Caco-2 (cell line): Measurements from ENCODE around the gene RXFP3. TPM values are rescaled to one million over a fixed set of nuclear protein-coding genes. Genes with fewer than 3 reads are reported as not detected.
"Not testable (repeated sequence)": the region's sequence is repeated elsewhere in the genome, so short reads cannot be mapped to it uniquely, and the experiment has no call there.

Experiments used
- BruUV-seq: library from RNA; stranded (reverse); fragments of 400-500 nt; replicated peaks from 2 replicates; lab custom pipeline; 2021; lab: Mats Ljungman, UMichigan
- CTCF ChIA-PET: fragments of 300-600 bp; sonication (Branson Sonifier 250); formaldehyde crosslinking; loops from one replicate; lab custom pipeline; 2022; ENCODE audit warnings: antibody characterized with exemption; lab: Charles Lee
- POLR2A ChIA-PET: fragments of 300-600 bp; sonication (Branson Sonifier 250); formaldehyde crosslinking; loops from one replicate; lab custom pipeline; 2022; ENCODE audit warnings: antibody characterized with exemption; lab: Charles Lee
- DNase-seq, 2 experiments: peaks; one replicate each; pipeline versions ENCODE4 v3.0.0 to v3.0.0-alpha.2; 2020 to 2022
- H3K27me3 ChIP-seq: replicated peaks from 2 replicates; pipeline ENCODE4 v1.6.0; 2011; ENCODE audit warnings: low read length; ENCODE audit not compliant: control insufficient read depth, insufficient read depth
- H3K36me3 ChIP-seq: 2 replicates; pipeline ENCODE4 v1.5.1; 2011; ENCODE audit warnings: low read length; ENCODE audit not compliant: control insufficient read depth, insufficient read depth
- H3K4me1 ChIP-seq: fragments of 250-450 bp; sonication (Bioruptor Pico); 2 replicates; pipeline ENCODE4 v1.5.1; 2020; ENCODE audit warnings: mild to moderate bottlenecking
- H3K4me3 ChIP-seq: 2 replicates; pipeline ENCODE4 v1.5.1; 2011; ENCODE audit warnings: low read depth, mild to moderate bottlenecking, control low read depth, low read length
- H3K9me3 ChIP-seq: fragments of 250-450 bp; sonication (Bioruptor Pico); 2 replicates; pipeline ENCODE4 v1.5.1; 2020; ENCODE audit warnings: mild to moderate bottlenecking, moderate library complexity
- H3K27ac Mint-ChIP-seq: one replicate; pipeline ENCODE4 v1.8.0; 2022; ENCODE audit warnings: mixed read lengths; ENCODE audit not compliant: unreplicated experiment
- H3K27me3 Mint-ChIP-seq: one replicate; pipeline ENCODE4 v1.8.0; 2022; ENCODE audit warnings: mixed read lengths; ENCODE audit not compliant: insufficient read depth, unreplicated experiment
- H3K36me3 Mint-ChIP-seq: one replicate; pipeline ENCODE4 v1.8.0; 2022; ENCODE audit warnings: mild to moderate bottlenecking, mixed read lengths; ENCODE audit not compliant: insufficient read depth, unreplicated experiment
- H3K4me1 Mint-ChIP-seq: one replicate; pipeline ENCODE4 v1.8.0; 2022; ENCODE audit warnings: low read depth, mixed read lengths; ENCODE audit not compliant: unreplicated experiment
- H3K4me3 Mint-ChIP-seq: one replicate; pipeline ENCODE4 v1.8.0; 2022; ENCODE audit warnings: mild to moderate bottlenecking, moderate library complexity, mixed read lengths; ENCODE audit not compliant: unreplicated experiment
- H3K9me3 Mint-ChIP-seq: one replicate; pipeline ENCODE4 v1.8.0; 2022; ENCODE audit warnings: mixed read lengths; ENCODE audit not compliant: unreplicated experiment
- intact Hi-C: fragments of 100-400 bp; cut with micrococcal nuclease; formaldehyde crosslinking; loops from one replicate; pipeline ENCODE4 v1.10.0; 2022; ENCODE audit not compliant: unreplicated experiment
- total RNA-seq: library from RNA; stranded (reverse); gene quantifications from 2 replicates; pipeline ENCODE4 v1.2.3, GENCODE V29; 2022
- TF ChIP-seq, protein P1 (sequence below), 2 experiments: fragments of 200-600 bp in 1 of 2; IDR thresholded peaks; 1 replicate in 1 of 2; 2 replicates in 1 of 2; pipeline versions ENCODE4 v1.5.1 to v1.8.0; 2011 to 2022; ENCODE audit warnings: antibody characterized with exemption in 1 of 2, control low read depth in 1 of 2, inconsistent platforms in 1 of 2, low read depth in 1 of 2, low read length in 1 of 2, mild to moderate bottlenecking in 1 of 2, moderate library complexity in 1 of 2; ENCODE audit not compliant: insufficient read depth in 1 of 2, severe bottlenecking in 1 of 2, unreplicated experiment in 1 of 2

Gene RXFP3
- total RNA-seq, 1 experiment from 2014 or later, result not detected

DNA sequence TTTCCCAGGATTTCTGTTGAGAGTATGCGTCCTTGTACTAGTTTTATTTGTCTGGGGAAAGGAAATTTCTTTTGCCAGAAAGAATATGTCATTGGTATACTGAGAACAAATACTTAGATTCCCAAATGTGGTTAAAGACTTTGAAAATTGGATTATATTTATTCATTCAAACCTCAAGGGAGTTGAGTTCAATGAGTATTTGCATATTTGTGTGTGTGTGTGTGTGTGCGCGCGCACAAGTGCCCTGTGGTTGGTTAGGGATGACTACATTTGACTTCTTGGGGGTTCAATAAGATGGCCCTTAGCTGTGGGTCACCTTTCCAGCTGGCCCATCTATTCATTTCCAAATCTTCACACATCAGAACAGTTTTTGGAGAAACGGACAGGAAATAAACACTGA lies 4.9 kb downstream of the RXFP3 start:
- H3K27me3 ChIP-seq, result no peaks in the 10 kb centered on the region
- BruUV-seq, result no TSS peak

DNA sequence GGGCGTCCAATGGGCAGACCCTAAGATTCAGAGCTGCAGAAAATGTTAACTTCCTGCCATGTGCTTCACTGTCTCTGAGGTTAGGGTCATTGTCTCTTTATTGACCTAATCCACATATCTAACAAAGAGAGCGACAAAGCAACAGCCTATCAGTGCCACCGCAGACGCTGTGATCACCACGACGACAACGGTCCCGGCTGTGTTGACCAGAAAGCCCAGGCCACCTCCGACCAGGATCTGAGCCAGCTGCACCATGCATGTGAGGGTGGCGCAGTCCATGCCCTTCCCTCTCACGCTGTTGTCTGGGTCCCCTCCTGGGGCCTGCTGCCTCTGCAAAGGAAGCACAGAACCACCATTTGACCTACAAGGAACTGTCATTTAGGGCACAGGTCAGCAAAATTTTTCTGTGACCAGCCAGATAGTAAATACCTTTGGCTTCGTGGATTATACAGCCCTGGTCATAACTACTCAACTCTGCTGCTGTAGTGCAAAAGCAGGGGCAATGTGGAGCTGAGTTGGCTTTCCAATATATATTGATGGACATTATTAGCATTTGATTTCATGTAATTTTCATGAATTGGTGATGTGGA lies 8.5 kb downstream of the RXFP3 start:
- no peak for DNase-seq
- H3K27ac Mint-ChIP-seq, result no peak overlapping the region
- intact Hi-C loops, result no loop called here
- H3K36me3 ChIP-seq, result no peaks in the 10 kb centered on the region
- H3K4me3 Mint-ChIP-seq, result no peak overlapping the region
- H3K4me3 ChIP-seq, result no peak overlapping the region
- H3K27me3 ChIP-seq, result no peaks in the 10 kb centered on the region
- H3K4me1 Mint-ChIP-seq, result no peaks in the 10 kb centered on the region
- CTCF ChIA-PET, result no interaction called here
- H3K9me3 ChIP-seq, result no peaks in the 10 kb centered on the region
- peaks cover 16% of the 10 kb centered on the region for H3K27me3 Mint-ChIP-seq
- BruUV-seq, result no TSS peak
- POLR2A ChIA-PET, result no interaction called here
- no peaks in the 10 kb centered on the region for H3K9me3 Mint-ChIP-seq
- TF ChIP-seq, protein P1, sequence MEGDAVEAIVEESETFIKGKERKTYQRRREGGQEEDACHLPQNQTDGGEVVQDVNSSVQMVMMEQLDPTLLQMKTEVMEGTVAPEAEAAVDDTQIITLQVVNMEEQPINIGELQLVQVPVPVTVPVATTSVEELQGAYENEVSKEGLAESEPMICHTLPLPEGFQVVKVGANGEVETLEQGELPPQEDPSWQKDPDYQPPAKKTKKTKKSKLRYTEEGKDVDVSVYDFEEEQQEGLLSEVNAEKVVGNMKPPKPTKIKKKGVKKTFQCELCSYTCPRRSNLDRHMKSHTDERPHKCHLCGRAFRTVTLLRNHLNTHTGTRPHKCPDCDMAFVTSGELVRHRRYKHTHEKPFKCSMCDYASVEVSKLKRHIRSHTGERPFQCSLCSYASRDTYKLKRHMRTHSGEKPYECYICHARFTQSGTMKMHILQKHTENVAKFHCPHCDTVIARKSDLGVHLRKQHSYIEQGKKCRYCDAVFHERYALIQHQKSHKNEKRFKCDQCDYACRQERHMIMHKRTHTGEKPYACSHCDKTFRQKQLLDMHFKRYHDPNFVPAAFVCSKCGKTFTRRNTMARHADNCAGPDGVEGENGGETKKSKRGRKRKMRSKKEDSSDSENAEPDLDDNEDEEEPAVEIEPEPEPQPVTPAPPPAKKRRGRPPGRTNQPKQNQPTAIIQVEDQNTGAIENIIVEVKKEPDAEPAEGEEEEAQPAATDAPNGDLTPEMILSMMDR (IDR thresholded peaks at IDR 0.05; ENCODE audit: insufficient read depth in 1 of 2, low read depth in 1 of 2, low read length in 1 of 2, severe bottlenecking in 1 of 2, unreplicated experiment in 1 of 2), result no peak
- H3K4me1 ChIP-seq, result no peaks in the 10 kb centered on the region
- no peaks in the 10 kb centered on the region for H3K36me3 Mint-ChIP-seq

More for the DNA sequence above, 4.9 kb downstream of the RXFP3 start:
- H3K27me3 Mint-ChIP-seq, result peaks cover 12% of the 10 kb centered on the region
- H3K4me1 Mint-ChIP-seq, result no peaks in the 10 kb centered on the region
- TF ChIP-seq, protein P1 (IDR thresholded peaks at IDR 0.05; ENCODE audit: insufficient read depth in 1 of 2, low read depth in 1 of 2, low read length in 1 of 2, severe bottlenecking in 1 of 2, unreplicated experiment in 1 of 2), result no peak
- ChIA-PET CTCF (no interaction called here), POLR2A (no interaction called here)
- H3K9me3 Mint-ChIP-seq, result no peaks in the 10 kb centered on the region
- intact Hi-C loops, result no loop called here
- H3K9me3 ChIP-seq, result no peaks in the 10 kb centered on the region
- no peaks in the 10 kb centered on the region for H3K36me3 Mint-ChIP-seq
- H3K4me1 ChIP-seq, result no peaks in the 10 kb centered on the region
- no peaks in the 10 kb centered on the region for H3K36me3 ChIP-seq
- no peak overlapping the region for H3K27ac Mint-ChIP-seq
- H3K4me3 Mint-ChIP-seq, result no peak overlapping the region
- H3K4me3 ChIP-seq, result no peak overlapping the region
- no peak for DNase-seq

DNA sequence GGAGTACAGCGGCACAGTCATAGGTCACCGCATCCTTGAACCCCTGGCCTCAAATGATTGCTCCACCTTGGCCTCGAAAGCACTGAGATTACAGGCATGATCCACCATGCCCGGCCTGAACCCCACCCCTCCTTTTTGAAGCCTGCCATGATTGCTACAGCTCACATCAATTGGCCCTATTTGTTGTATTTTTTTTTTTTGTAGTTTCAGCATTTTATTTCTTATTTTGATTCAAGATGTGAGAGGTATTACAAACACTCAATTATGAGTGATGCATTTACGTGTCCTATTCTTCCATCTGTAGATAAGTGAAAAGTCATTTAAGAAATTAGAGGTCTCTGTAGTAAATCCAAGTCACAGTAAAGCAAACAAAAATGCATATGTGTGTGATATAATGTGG lies 16.0 kb downstream of the RXFP3 start:
- POLR2A ChIA-PET, result not testable (repeated sequence)

More for the DNA sequence above, 16.0 kb downstream of the RXFP3 start:
- H3K9me3 ChIP-seq, intact Hi-C loops, DNase-seq, H3K4me1 ChIP-seq, H3K4me3 Mint-ChIP-seq, H3K4me1 Mint-ChIP-seq, H3K27me3 Mint-ChIP-seq, H3K9me3 Mint-ChIP-seq, H3K4me3 ChIP-seq, CTCF ChIA-PET, H3K27me3 ChIP-seq, H3K27ac Mint-ChIP-seq, BruUV-seq, H3K36me3 ChIP-seq, H3K36me3 Mint-ChIP-seq: not testable (repeated sequence)
